Testis (tissue), 3 donors: Measurements from ENCODE around the gene MBTPS2. TPM values are rescaled to one million over a fixed set of nuclear protein-coding genes. Genes with fewer than 3 reads are reported as not detected.

ENCODE experiments used
- DNase-seq: peaks from one replicate; pipeline ENCODE4 v3.0.0-alpha.2; 2019
- H3K27ac ChIP-seq, 2 donors: fragments of 200-600 bp; sonication (generic); one replicate each; pipeline ENCODE4 v1.5.1; 2019
- H3K27me3 ChIP-seq: fragments of 200-600 bp; sonication (generic); one replicate; pipeline ENCODE4 v1.5.1; 2019
- H3K36me3 ChIP-seq: fragments of 200-600 bp; sonication (generic); one replicate; pipeline ENCODE4 v1.5.1; 2017; ENCODE audit warnings: low read depth; ENCODE audit errors: missing control alignments
- H3K4me1 ChIP-seq: fragments of 200-600 bp; sonication (generic); one replicate; pipeline ENCODE4 v1.5.1; 2019
- H3K4me3 ChIP-seq, 2 donors: fragments of 200-600 bp; sonication (generic); one replicate each; pipeline ENCODE4 v1.5.1; 2017 to 2019
- H3K9me3 ChIP-seq: fragments of 200-600 bp; sonication (generic); one replicate; pipeline ENCODE4 v1.5.1; 2017
- POLR2A ChIP-seq: fragments of 450-650 bp; IDR thresholded peaks from one replicate; pipeline ENCODE4 v1.6.1; 2017; ENCODE audit warnings: antibody characterized with exemption, mild to moderate bottlenecking, moderate library complexity
- WGBS, 2 donors: methylation state at CpG; one replicate each; pipeline ENCODE4 v1.1.5; 2018; 5-methylcytosine and 5-hydroxymethylcytosine counted together
- intact Hi-C: fragments of 100-400 bp; cut with DNase I; formaldehyde crosslinking; loops from one replicate; pipeline ENCODE4 v1.15.1; 2023; ENCODE audit warnings: low total_unique reads
- polyA plus RNA-seq: library from polyadenylated mRNA; stranded (reverse); fragments of 350-450 nt; fragmentation: Illumina TruSeq; extraction: RNeasy Lipid Tissue Mini Kit (QIAGEN cat#74804); gene quantifications from one replicate; pipeline ENCODE4 v1.2.3, GENCODE V29; 2014; ENCODE audit warnings: low read depth, low replicate concordance; ENCODE audit not compliant: insufficient read depth
- total RNA-seq, 2 donors: library from RNA; depleted of rRNA; stranded (reverse); fragments of >200 nt; gene quantifications; one replicate each; pipeline ENCODE4 v1.2.3, GENCODE V29; 2016
- TF ChIP-seq, protein P1 (sequence below), 3 experiments: fragments of 450-650 bp in 2 of 3; fragments of 200-600 bp in 1 of 3; sonication (generic) in 1 of 3; IDR thresholded peaks; one replicate each; pipeline ENCODE4 v1.5.1; 2016 to 2019; ENCODE audit warnings: antibody characterized with exemption in 3 of 3, mild to moderate bottlenecking in 2 of 3, moderate library complexity in 1 of 3

The MBTPS2 gene
- total and polyA plus RNA-seq, 3 donors from 2014 or later: 8.5 to 11.4 (median 11.4) TPM

DNA sequence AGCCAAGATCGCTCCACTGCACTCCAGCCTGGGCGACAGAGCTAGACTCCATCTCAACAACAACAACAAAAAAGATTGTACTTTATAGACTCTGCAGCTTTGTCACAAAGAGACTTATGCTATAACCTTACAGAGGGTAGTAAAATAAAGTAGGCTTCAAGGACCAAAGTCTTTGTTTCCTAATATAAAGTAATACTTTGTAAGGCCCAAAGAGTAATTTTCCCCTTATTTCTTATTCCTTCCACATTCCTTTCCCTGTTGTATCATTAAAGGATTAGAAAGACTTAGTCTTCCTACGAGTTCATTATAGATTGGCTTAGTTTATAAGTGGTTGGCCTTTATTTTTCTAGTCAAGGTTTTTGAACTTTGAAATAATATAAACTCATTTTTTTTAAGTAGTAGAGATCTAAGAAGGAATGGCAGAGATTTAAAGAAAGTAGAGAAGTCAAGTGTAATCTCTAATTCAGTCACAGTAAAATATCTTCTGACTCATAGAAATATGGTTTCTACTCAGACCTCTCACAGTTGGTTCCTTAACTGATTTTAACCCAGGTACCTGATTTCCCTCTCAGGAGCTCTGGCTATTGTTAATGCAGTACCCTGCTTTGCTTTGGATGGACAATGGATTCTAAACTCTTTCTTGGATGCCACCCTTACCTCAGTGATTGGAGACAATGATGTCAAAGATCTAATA, 42.6 kb downstream of the MBTPS2 start:
- H3K27ac ChIP-seq: no peak overlapping the region
- no peaks in the 10 kb centered on the region for H3K27me3 ChIP-seq
- no peak for TF ChIP-seq POLR2A
- TF ChIP-seq, protein P1, sequence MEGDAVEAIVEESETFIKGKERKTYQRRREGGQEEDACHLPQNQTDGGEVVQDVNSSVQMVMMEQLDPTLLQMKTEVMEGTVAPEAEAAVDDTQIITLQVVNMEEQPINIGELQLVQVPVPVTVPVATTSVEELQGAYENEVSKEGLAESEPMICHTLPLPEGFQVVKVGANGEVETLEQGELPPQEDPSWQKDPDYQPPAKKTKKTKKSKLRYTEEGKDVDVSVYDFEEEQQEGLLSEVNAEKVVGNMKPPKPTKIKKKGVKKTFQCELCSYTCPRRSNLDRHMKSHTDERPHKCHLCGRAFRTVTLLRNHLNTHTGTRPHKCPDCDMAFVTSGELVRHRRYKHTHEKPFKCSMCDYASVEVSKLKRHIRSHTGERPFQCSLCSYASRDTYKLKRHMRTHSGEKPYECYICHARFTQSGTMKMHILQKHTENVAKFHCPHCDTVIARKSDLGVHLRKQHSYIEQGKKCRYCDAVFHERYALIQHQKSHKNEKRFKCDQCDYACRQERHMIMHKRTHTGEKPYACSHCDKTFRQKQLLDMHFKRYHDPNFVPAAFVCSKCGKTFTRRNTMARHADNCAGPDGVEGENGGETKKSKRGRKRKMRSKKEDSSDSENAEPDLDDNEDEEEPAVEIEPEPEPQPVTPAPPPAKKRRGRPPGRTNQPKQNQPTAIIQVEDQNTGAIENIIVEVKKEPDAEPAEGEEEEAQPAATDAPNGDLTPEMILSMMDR (IDR thresholded peaks at IDR 0.05): no peak
- intact Hi-C loops: no loop called here
- no peaks in the 10 kb centered on the region for H3K36me3 ChIP-seq
- DNase-seq: no peak
- no peaks in the 10 kb centered on the region for H3K9me3 ChIP-seq
- H3K4me3 ChIP-seq: no peak overlapping the region
- no peaks in the 10 kb centered on the region for H3K4me1 ChIP-seq
- 86 to 97% methylated on average over 2 to 3 of the region's 3 CpGs for WGBS, 2 donors

DNA sequence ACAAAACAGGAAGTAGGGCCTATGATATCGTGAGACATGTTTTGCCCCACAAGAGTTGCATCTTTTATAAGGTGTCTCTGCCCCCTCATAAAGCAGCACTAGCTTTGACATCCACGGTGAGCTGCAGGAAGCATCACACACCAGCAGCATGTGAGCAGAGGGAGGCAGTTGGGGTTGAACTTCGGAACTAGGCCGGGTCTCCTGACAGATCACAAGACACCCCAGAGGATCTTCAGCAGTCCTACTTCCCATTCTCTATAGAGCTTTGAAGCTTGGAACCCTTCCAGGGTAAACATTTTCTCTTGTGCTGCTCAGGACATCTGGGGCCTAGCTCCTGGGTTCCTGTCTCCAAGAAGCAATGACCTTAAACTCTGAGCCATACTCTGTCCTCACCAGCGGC, 43.8 kb downstream of the MBTPS2 start:
- DNase-seq: peak; percentile 19
- H3K4me3 ChIP-seq: no peak overlapping the region
- intact Hi-C loops: no loop called here
- TF ChIP-seq POLR2A: no peak
- TF ChIP-seq, protein P1 (IDR thresholded peaks at IDR 0.05): no peak
- H3K36me3 ChIP-seq: no peaks in the 10 kb centered on the region
- no peak overlapping the region for H3K27ac ChIP-seq
- H3K9me3 ChIP-seq: no peaks in the 10 kb centered on the region
- no peaks in the 10 kb centered on the region for H3K4me1 ChIP-seq
- WGBS, 2 donors: 55 to 86% methylated on average over 1 to 5 of the region's 5 CpGs
- H3K27me3 ChIP-seq: no peaks in the 10 kb centered on the region

DNA sequence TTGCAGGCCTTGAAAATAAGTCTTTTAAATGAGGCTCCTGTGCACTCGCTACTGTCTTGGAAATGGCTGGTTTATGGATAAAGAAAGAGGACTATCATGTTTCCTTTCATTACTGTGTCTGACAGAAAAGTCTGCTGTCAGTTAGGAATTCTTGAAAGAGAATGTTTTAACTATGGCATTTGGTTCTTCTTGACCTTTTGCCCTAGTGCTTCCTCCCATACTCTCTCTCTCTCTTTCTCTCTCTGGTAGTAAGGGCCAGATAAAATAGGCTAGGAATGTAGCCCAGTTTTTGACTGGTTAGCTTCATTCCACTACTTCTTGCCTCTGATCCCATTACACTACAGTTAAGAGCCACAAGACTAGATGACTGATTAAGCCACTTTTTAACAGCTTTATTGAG, 46.2 kb downstream of the MBTPS2 start:
- Histone ChIP-seq H3K27ac (no peak overlapping the region), H3K36me3 (no peaks in the 10 kb centered on the region), H3K4me3 (no peak overlapping the region), H3K4me1 (no peaks in the 10 kb centered on the region), H3K9me3 (no peaks in the 10 kb centered on the region), H3K27me3 (no peaks in the 10 kb centered on the region)
- no peak for DNase-seq
- intact Hi-C loops: no loop called here
- WGBS, 2 donors: 75 to 94% methylated on average over 1 of the region's 1 CpG
- TF ChIP-seq, protein P1 (IDR thresholded peaks at IDR 0.05): no peak
- no peak for TF ChIP-seq POLR2A

DNA sequence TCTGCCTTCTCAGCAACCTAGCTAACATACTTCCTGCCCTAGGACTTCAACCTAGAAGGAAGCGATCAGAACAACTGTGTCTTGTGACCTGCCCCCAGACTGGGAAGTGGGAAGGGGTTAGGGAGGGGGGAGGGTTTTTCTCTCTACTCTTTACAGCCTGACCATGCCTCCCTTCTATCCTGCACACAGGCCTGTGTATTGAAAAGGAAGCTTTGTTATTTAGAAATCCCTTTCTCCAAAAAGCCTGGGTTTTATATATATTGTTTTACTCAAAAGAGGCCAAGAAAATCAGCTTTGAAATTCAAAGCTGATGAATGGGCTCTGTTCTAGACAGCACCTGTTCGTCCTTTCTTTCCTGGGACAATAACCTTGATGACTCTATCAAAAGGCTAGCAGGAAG, 65.9 kb downstream of the MBTPS2 start:
- H3K27me3 ChIP-seq: no peaks in the 10 kb centered on the region
- H3K27ac ChIP-seq: no peak overlapping the region
- no peak for DNase-seq
- intact Hi-C loops: no loop called here
- H3K36me3 ChIP-seq: no peaks in the 10 kb centered on the region
- WGBS, 2 donors: 74 to 86% methylated on average over 2 of the region's 2 CpGs
- TF ChIP-seq, protein P1 (IDR thresholded peaks at IDR 0.05): no peak
- no peak for TF ChIP-seq POLR2A
- H3K4me3 ChIP-seq: no peak overlapping the region
- H3K4me1 ChIP-seq: no peaks in the 10 kb centered on the region
- H3K9me3 ChIP-seq: no peaks in the 10 kb centered on the region

DNA sequence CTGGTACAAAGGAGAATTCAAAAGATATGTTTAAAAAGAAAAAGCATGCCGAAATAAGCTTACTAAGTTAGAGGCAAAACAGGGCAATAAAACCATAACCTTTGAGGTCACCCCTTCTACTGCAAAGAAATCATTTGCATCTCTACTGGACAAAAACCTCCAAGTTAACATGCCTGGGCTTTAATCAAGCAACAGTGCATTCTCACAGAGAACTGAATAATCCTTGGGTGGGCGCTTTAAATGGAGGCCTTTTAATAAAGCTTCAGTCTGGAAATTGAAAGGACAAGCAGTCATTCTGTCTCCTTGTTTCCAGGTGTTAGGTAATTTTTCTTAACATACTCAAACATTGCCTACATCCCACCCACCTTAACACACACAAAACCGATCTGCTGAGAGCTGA, 66.5 kb downstream of the MBTPS2 start:
- intact Hi-C loops: no loop called here
- Histone ChIP-seq H3K4me1 (no peaks in the 10 kb centered on the region), H3K27me3 (no peaks in the 10 kb centered on the region), H3K36me3 (no peaks in the 10 kb centered on the region), H3K27ac (no peak overlapping the region), H3K4me3 (no peak overlapping the region), H3K9me3 (no peaks in the 10 kb centered on the region)
- no peak for DNase-seq
- TF ChIP-seq POLR2A: no peak
- TF ChIP-seq, protein P1 (IDR thresholded peaks at IDR 0.05): no peak
- 82 to 87% methylated on average over 3 of the region's 3 CpGs for WGBS, 2 donors
